ENCODE data around the gene FARP1. TPM values are rescaled to one million over a fixed set of nuclear protein-coding genes. Genes with fewer than 3 reads are reported as not detected.

Gene FARP1
- total RNA-seq, 4 donors from 2014 or later: 13.1 to 71.2 (median 46.6) TPM

GRCh38 chr13:98188544-98189166 lies 45.8 kb downstream of the FARP1 start:
- no peaks in the 10 kb centered on the region for H3K36me3 ChIP-seq
- no peak overlapping the region for H3K4me3 ChIP-seq
- TF ChIP-seq CTCF (IDR thresholded peaks at IDR 0.05) (no peak), POLR2A (IDR thresholded peaks at IDR 0.05) (no peak)
- H3K4me1 ChIP-seq: peaks cover 0 to 11% of the 10 kb centered on the region in 2 donors
- H3K27me3 ChIP-seq: no peaks in the 10 kb centered on the region
- H3K9me3 ChIP-seq: no peaks in the 10 kb centered on the region
- intact Hi-C loops (cut with DNase I; ENCODE audit: low total_unique reads): no loop called here
- H3K27ac ChIP-seq: no peak overlapping the region
- DNase-seq: no peak

GRCh38 chr13:98189841-98190505 lies 47.1 kb downstream of the FARP1 start:
- Histone ChIP-seq H3K9me3 (no peaks in the 10 kb centered on the region), H3K4me3 (no peak overlapping the region), H3K36me3 (no peaks in the 10 kb centered on the region), H3K27me3 (no peaks in the 10 kb centered on the region), H3K27ac (no peak overlapping the region), H3K4me1 (peaks cover 0 to 11% of the 10 kb centered on the region in 2 donors)
- no peak for DNase-seq
- intact Hi-C loops (cut with DNase I; ENCODE audit: low total_unique reads): no loop called here
- TF ChIP-seq CTCF (IDR thresholded peaks at IDR 0.05): no peak
- no peak for TF ChIP-seq POLR2A (IDR thresholded peaks at IDR 0.05)

GRCh38 chr13:98190889-98191444 lies 48.1 kb downstream of the FARP1 start:
- H3K9me3 ChIP-seq: no peaks in the 10 kb centered on the region
- no peak overlapping the region for H3K4me3 ChIP-seq
- no peak for DNase-seq
- H3K27me3 ChIP-seq: no peaks in the 10 kb centered on the region
- H3K27ac ChIP-seq: no peak overlapping the region
- intact Hi-C loops (cut with DNase I; ENCODE audit: low total_unique reads): no loop called here
- TF ChIP-seq POLR2A (IDR thresholded peaks at IDR 0.05): no peak
- no peak for TF ChIP-seq CTCF (IDR thresholded peaks at IDR 0.05)
- H3K4me1 ChIP-seq: peaks cover 0 to 11% of the 10 kb centered on the region in 2 donors
- H3K36me3 ChIP-seq: no peaks in the 10 kb centered on the region

GRCh38 chr13:98192008-98192407 lies 49.1 kb downstream of the FARP1 start:
- no peak for DNase-seq
- intact Hi-C loops (cut with DNase I; ENCODE audit: low total_unique reads): no loop called here
- TF ChIP-seq POLR2A (IDR thresholded peaks at IDR 0.05) (no peak), CTCF (IDR thresholded peaks at IDR 0.05) (no peak)
- Histone ChIP-seq H3K9me3 (no peaks in the 10 kb centered on the region), H3K4me1 (peaks cover 0 to 11% of the 10 kb centered on the region in 2 donors), H3K27me3 (no peaks in the 10 kb centered on the region), H3K4me3 (no peak overlapping the region), H3K27ac (no peak overlapping the region), H3K36me3 (no peaks in the 10 kb centered on the region)
